Heart left ventricle (tissue), 13 donors: Measurements from ENCODE around the gene KCNJ12.

Experiments used
- CTCF ChIP-seq, 12 donors: fragments of 200-600 bp; sonication (generic) in 4 of 12; IDR thresholded peaks; one replicate each; pipeline versions ENCODE4 v1.5.0 to v1.8.0; 2018 to 2022; ENCODE audit warnings: antibody characterized with exemption in 12 of 12, mild to moderate bottlenecking in 5 of 12
- POLR2A ChIP-seq, 2 donors: fragments of 450-650 bp; IDR thresholded peaks; one replicate each; pipeline ENCODE4 v1.6.1; 2017; ENCODE audit warnings: antibody characterized with exemption in 2 of 2, mild to moderate bottlenecking in 2 of 2, moderate library complexity in 2 of 2
- donor health status: ischemic (EF 13 %, LVEDD 7.1; RV severe dilation, severe dysfunction).
- donor health status: DM: no; HTN: yes; CAD: no.
- donor health status: DM: no; HTN: no; CAD: no.
- donor health status: ischemic (EF 25% LVEDD 6.9; RV normal size, moderate dysfunction).
- donor health status: ischemic (EF 25% LVEDD 5.7; RV mildly dilated, moderate dysfunction).
- donor health status: ischemic (EF 35%, LVEDD 5.7; RV mildly dilated, moderate dysfunction).
- donor health status: nonischemic (EF 11% LVEDD 7.7; RV severe dilation, severe dysfunction).
- donor health status: DM: yes; HTN: yes; CAD: no.
- donor health status: PGD.
- donor health status: ischemic (EF 29% LVEDD 5.4; RV normal size, mild dysfunction).
- donor health status: nonischemic (EF 23%, LVEDD 6.1; RV moderate dilation, normal function).

DNA sequence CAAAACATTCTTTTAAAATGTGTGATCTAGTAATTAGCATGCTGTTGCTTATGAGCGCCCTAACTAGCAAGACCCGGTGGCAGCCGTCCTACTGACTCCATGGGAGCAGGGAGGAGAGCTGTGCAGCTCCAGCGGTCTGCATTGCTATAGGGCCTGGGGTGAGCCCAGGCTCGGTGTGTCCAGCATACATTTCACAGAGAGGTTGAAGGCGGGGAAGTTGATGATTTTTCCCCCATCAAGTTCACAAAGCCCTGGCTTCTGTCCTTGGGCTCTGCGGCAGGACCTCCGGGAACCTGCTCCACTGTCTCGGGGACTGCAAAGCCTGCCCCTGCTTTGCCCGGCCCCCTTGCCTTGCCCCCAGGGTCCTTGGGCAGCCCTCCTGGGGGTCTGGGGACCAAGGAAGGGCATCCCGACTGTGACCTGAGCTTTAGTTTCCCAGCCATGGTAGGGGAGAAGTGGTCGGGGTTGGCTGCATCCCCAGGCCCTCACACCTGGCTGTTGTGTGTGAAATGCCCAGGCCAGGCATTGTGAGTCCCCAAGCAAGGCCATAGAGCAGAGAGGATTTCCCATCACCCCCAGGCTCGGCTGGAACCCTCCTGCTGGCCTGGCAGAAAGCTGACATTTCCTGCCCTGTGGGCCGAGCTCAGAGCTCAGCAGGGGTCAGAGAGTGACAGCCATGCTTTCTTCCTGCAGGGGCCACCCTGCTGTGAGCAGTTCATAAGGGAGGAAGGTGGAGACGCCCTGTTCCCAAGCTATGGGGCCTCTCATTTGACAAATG lies 24.8 kb downstream of the KCNJ12 start:
- no peak for TF ChIP-seq CTCF (IDR thresholded peaks at IDR 0.05)
- TF ChIP-seq POLR2A (IDR thresholded peaks at IDR 0.05), result no peak
